GM12873 (cell line): ENCODE measurements around the gene TRIM64C.
"Not testable (repeated sequence)": the region's sequence is repeated elsewhere in the genome, so short reads cannot be mapped to it uniquely, and the experiment has no call there.

Experiments used
- TF ChIP-seq, protein P1 (sequence below): IDR thresholded peaks from 2 replicates; pipeline ENCODE4 v1.5.1; 2012; ENCODE audit warnings: low read depth, mild to moderate bottlenecking, moderate library complexity, low read length, control low read depth; ENCODE audit not compliant: insufficient read depth; ENCODE audit errors: missing control alignments

Gene TRIM64C, protein sequence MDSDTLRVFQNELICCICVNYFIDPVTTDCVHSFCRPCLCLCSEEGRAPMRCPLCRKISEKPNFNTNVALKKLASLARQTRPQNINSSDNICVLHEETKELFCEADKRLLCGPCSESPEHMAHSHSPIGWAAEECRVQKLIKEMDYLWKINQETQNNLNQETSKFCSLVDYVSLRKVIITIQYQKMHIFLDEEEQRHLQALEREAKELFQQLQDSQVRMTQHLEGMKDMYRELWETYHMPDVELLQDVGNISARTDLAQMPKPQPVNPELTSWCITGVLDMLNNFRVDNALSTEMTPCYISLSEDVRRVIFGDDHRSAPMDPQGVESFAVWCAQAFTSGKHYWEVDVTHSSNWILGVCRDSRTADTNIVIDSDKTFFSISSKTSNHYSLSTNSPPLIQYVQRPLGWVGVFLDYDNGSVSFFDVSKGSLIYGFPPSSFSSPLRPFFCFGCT

DNA sequence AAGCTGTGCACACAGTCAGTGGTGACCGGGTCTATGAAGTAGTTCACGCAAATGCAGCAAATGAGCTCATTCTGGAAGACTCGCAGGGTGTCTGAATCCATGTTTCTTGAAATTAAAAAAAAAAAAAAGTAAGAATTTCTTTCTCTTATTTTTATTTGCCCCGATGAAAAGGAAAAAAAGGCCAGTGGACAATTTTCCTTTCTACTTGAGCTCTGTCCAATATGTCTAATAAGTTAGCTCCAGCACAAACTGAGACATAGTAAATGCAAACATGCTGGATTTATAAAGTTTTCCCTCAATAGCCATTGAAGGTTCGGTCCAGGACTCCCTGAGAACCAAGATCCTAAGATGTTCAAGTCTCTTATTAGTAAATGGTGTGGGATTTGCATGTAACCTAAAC lies at the start of gene TRIM64C:
TSS of gene TRIM64C (minus strand) at position 101 of the 400 bp plus-strand sequence. CDS start at position 101, 0 bp downstream.
- TF ChIP-seq, protein P1, sequence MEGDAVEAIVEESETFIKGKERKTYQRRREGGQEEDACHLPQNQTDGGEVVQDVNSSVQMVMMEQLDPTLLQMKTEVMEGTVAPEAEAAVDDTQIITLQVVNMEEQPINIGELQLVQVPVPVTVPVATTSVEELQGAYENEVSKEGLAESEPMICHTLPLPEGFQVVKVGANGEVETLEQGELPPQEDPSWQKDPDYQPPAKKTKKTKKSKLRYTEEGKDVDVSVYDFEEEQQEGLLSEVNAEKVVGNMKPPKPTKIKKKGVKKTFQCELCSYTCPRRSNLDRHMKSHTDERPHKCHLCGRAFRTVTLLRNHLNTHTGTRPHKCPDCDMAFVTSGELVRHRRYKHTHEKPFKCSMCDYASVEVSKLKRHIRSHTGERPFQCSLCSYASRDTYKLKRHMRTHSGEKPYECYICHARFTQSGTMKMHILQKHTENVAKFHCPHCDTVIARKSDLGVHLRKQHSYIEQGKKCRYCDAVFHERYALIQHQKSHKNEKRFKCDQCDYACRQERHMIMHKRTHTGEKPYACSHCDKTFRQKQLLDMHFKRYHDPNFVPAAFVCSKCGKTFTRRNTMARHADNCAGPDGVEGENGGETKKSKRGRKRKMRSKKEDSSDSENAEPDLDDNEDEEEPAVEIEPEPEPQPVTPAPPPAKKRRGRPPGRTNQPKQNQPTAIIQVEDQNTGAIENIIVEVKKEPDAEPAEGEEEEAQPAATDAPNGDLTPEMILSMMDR = not testable (repeated sequence)

DNA sequence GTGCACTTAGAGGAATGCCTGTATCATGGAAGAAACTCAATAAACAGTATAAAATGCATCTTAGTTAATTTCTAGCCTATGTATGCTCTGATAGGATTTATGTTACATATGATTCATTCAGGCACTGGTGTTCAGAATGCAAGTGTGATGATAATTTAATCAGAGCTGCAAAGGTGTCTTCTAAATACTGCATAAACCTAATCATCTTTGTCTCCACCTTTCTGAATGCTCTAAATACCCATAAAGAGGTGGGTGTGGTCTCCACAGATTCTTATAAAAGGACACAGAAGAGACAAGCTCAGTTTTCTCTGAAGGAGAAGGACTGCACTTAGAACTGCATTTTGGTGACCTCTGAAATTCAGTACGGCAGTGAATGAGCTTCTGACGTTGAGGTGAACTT lies 30.4 kb downstream of the TRIM64C start, which contains the start of gene TRIM49B:
TSS of gene TRIM49B (plus strand) at position 301 of the 400 bp plus-strand sequence. CDS start 2,777 bp downstream, outside the sequence.
- TF ChIP-seq, protein P1 = not testable (repeated sequence)
